Endothelial cell (in vitro differentiated cells): Measurements from ENCODE around the gene CHD6. TPM values are rescaled to one million over a fixed set of nuclear protein-coding genes. Genes with fewer than 3 reads are reported as not detected.
A peak's percentile ranks its signal among the peaks of the same experiment; 100 is the strongest.

ENCODE experiments used
- DNase-seq: peaks from one replicate; pipeline ENCODE4 v3.0.0; 2021; ENCODE audit warnings: low spot score
- H3K27ac Mint-ChIP-seq: one replicate; pipeline ENCODE4 v1.8.0; 2021; ENCODE audit warnings: mixed read lengths, inconsistent platforms; ENCODE audit not compliant: unreplicated experiment
- H3K27me3 Mint-ChIP-seq: one replicate; pipeline ENCODE4 v1.8.0; 2021; ENCODE audit warnings: mild to moderate bottlenecking, moderate library complexity, mixed read lengths, inconsistent platforms; ENCODE audit not compliant: unreplicated experiment
- H3K36me3 Mint-ChIP-seq: one replicate; pipeline ENCODE4 v1.8.0; 2021; ENCODE audit warnings: mild to moderate bottlenecking, low read depth, mixed read lengths, inconsistent platforms; ENCODE audit not compliant: unreplicated experiment
- H3K4me1 Mint-ChIP-seq: one replicate; pipeline ENCODE4 v1.8.0; 2021; ENCODE audit warnings: mild to moderate bottlenecking, mixed read lengths, inconsistent platforms; ENCODE audit not compliant: unreplicated experiment
- H3K4me3 Mint-ChIP-seq: one replicate; pipeline ENCODE4 v1.8.0; 2021; ENCODE audit warnings: mild to moderate bottlenecking, mixed read lengths, inconsistent platforms; ENCODE audit not compliant: unreplicated experiment
- H3K9me3 Mint-ChIP-seq: one replicate; pipeline ENCODE4 v1.8.0; 2021; ENCODE audit warnings: mixed read lengths, inconsistent platforms; ENCODE audit not compliant: unreplicated experiment
- total RNA-seq: library from RNA; stranded (reverse); fragmentation: NEBNext Ultra II Directional; extraction: Animal tissue kit (Norgen Biotek cat#: 25700); gene quantifications from one replicate; pipeline ENCODE4 v1.2.1, GENCODE V29; 2021; ENCODE audit not compliant: unreplicated experiment
- TF ChIP-seq, protein P1 (sequence below): fragments of 200-600 bp; sonication (generic); IDR thresholded peaks from one replicate; pipeline ENCODE4 v1.5.0; 2021; ENCODE audit warnings: antibody characterized with exemption; ENCODE audit not compliant: unreplicated experiment

CHD6 gene
- total RNA-seq, 1 donor from 2014 or later: 71.8 TPM

- TF ChIP-seq, protein P1, sequence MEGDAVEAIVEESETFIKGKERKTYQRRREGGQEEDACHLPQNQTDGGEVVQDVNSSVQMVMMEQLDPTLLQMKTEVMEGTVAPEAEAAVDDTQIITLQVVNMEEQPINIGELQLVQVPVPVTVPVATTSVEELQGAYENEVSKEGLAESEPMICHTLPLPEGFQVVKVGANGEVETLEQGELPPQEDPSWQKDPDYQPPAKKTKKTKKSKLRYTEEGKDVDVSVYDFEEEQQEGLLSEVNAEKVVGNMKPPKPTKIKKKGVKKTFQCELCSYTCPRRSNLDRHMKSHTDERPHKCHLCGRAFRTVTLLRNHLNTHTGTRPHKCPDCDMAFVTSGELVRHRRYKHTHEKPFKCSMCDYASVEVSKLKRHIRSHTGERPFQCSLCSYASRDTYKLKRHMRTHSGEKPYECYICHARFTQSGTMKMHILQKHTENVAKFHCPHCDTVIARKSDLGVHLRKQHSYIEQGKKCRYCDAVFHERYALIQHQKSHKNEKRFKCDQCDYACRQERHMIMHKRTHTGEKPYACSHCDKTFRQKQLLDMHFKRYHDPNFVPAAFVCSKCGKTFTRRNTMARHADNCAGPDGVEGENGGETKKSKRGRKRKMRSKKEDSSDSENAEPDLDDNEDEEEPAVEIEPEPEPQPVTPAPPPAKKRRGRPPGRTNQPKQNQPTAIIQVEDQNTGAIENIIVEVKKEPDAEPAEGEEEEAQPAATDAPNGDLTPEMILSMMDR: no peak
- no peak for DNase-seq
- Mint-ChIP-seq H3K4me1 (peaks cover 4% of the 10 kb centered on the region), H3K27ac (no peak overlapping the region), H3K4me3 (no peak overlapping the region), H3K36me3 (peaks cover 19% of the 10 kb centered on the region), H3K9me3 (no peaks in the 10 kb centered on the region), H3K27me3 (peaks cover 4% of the 10 kb centered on the region)
Observed at GRCh38 chr20:41534842-41535241, 83.3 kb downstream of the CHD6 start.

- Mint-ChIP-seq H3K27ac (no peak overlapping the region), H3K4me3 (no peak overlapping the region), H3K27me3 (peaks cover 4% of the 10 kb centered on the region), H3K9me3 (no peaks in the 10 kb centered on the region), H3K4me1 (peaks cover 4% of the 10 kb centered on the region), H3K36me3 (peaks cover 17% of the 10 kb centered on the region)
- TF ChIP-seq, protein P1: no peak
- DNase-seq: no peak
Observed at GRCh38 chr20:41534170-41534569, 84.0 kb downstream of the CHD6 start.

DNA sequence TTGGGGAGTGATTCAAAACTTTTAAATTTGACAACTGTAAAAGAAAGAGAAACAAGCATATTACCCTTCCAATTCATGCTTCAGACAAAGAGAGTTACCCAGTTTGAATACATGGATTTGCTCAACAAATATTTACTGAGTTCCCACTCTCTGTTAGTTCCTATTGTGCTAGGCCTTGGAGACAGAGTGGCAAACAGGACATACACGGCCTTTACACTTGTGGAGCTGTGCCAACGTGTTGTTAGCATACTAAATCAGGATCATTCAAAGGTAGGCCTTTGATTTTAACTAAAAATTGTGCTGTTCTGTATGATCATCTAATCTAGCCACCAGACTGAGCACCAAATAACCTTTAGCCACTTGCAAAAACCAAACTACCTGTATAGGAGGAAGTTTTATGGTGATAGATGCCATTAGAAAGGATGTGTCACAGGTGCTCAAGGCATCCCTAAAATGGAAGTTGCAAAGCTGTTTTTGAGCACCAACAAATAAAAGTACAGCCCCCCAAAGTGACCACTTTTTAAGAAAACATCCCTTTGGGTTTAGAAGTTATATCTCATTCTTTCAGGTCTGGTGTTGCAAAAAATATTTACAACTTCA is 84.5 kb downstream of the CHD6 start:
- H3K9me3 Mint-ChIP-seq: no peaks in the 10 kb centered on the region
- H3K27me3 Mint-ChIP-seq: peaks cover 4% of the 10 kb centered on the region
- TF ChIP-seq, protein P1: no peak
- peaks cover 13% of the 10 kb centered on the region for H3K36me3 Mint-ChIP-seq
- H3K4me1 Mint-ChIP-seq: peaks cover 4% of the 10 kb centered on the region
- peak overlapping the region; percentile 47 for H3K4me3 Mint-ChIP-seq
- DNase-seq: no peak
- no peak overlapping the region for H3K27ac Mint-ChIP-seq

- peaks cover 4% of the 10 kb centered on the region for H3K4me1 Mint-ChIP-seq
- TF ChIP-seq, protein P1: no peak
- no peak for DNase-seq
- H3K4me3 Mint-ChIP-seq: peak overlapping the region; percentile 47
- peaks cover 12% of the 10 kb centered on the region for H3K36me3 Mint-ChIP-seq
- H3K27me3 Mint-ChIP-seq: peaks cover 4% of the 10 kb centered on the region
- no peak overlapping the region for H3K27ac Mint-ChIP-seq
- no peaks in the 10 kb centered on the region for H3K9me3 Mint-ChIP-seq
Observed at GRCh38 chr20:41532935-41533334, 85.2 kb downstream of the CHD6 start.

DNA sequence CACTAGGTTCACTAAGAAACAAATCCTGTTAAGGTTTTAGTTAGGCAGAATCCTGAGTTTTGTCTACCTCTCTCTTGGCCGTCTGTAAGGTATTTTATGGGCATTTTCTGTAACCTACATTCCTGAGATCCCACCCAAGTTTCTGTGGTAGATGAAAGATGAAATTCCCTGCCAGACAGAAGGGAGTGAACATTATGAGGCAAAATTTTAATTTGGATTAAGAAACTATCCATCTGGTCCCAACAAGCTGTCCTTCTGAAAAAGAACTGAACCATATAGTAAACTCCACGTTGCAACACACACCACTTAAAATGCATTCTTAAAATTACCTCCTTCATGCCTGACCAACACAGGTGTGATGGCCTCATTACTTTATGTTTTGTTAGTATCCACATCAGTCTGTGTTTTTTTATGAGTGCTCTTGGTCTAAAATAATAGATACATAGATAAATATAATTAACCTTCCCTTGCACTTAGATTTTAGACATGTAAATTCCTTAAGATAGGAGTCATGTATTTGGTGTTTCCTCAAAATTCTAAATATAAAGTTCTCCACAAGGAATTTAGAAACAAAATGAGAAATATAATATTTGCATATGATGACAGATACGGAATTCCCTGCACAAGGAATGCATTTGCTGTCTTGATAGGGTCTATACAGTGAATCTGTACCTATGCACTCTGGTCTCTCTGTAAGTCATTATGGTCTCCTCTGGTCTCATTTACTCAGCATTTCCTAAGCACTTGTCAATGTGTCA is 86.5 kb downstream of the CHD6 start:
- no peaks in the 10 kb centered on the region for H3K9me3 Mint-ChIP-seq
- H3K4me1 Mint-ChIP-seq: peaks cover 5% of the 10 kb centered on the region
- no peak for DNase-seq
- H3K4me3 Mint-ChIP-seq: no peak overlapping the region
- no peak overlapping the region for H3K27ac Mint-ChIP-seq
- TF ChIP-seq, protein P1: no peak
- H3K36me3 Mint-ChIP-seq: peaks cover 5% of the 10 kb centered on the region
- peaks cover 4% of the 10 kb centered on the region for H3K27me3 Mint-ChIP-seq
